Inferior parietal cortex (tissue), 1 donor: Measurements from ENCODE around the gene CACNA1G.
A peak's percentile ranks its signal among the peaks of the same experiment; 100 is the strongest.

Source experiments
- DNase-seq: peaks from one replicate; pipeline ENCODE4 v3.0.0-alpha.2; 2016; ENCODE audit errors: extremely low spot score

The CACNA1G gene

DNA sequence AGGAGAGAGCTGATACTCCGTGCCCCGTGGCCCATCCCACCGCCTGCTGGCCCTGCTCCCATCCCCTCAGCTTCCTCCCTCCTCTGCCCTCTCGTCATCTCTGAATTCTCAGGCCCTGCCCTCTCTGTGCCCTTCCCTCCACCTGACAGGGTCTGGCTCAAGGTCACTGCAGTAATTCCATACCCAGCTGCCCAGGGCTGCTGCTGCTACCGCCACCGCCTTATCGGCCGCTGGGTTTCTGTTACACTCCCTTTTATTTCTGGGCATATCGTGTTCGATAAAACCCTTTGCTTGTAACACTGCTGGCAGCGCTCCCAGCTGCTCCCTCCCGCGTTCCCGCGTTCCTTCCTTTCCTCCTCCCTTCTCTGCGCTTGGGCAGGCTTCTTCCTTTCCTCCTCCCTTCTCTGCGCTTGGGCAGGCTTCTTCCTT, 26.8 kb upstream of the CACNA1G start:
- DNase-seq = no peak

DNA sequence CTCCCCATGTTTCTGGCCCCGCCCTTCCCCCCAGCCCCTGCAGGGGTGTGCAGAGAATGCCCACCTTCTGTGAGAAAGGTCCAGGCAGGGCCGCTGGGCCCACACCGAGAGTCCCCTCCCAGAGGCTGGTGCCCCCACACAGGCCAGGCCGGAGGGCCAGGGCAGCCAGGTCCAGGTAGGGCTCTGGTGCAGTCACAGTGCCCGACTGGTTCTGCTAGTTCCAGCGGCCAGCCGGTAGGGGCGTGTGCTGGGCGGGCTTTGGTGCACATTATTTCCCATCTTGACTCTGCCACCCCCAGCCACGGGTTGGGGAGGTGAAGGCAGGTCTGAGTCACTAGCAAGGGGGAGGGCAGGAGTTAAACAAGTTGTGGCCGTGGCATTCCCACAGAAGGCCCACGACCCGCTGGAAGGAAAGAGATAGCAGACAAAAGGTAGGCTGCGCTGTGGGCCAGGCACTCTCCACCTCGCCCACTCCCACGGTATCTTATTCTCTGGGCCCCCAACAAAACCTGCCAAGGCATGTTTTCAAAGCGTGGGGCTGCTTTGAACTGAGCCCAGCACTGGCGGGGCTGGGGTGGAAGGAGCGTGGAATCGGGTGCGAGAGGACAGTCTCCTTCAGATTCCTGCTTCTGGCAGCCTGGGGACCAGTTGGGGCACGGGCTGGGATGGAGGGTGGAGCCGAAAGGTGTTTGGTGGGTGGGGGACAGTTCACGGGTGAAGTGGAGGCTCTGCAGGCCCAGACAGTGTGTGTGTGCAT, 26.1 kb upstream of the CACNA1G start:
- no peak for DNase-seq

DNA sequence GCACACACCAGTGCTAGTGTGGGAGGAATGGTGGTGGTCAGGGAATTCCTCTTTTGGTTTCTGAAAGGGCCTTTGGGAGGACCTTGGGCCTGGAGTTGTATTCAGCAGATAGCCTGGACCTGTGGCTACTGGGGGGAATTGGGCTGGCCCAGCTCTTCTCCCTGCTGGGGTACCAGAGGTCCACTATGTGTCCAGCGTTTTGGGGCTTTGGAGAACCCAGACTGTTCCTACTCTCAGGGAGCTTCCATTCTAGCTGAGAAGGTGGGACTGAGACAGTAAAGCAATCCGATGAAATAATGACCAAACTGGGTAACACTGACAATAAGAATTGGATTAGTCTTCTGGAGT, 25.6 kb upstream of the CACNA1G start:
- DNase-seq = no peak

DNA sequence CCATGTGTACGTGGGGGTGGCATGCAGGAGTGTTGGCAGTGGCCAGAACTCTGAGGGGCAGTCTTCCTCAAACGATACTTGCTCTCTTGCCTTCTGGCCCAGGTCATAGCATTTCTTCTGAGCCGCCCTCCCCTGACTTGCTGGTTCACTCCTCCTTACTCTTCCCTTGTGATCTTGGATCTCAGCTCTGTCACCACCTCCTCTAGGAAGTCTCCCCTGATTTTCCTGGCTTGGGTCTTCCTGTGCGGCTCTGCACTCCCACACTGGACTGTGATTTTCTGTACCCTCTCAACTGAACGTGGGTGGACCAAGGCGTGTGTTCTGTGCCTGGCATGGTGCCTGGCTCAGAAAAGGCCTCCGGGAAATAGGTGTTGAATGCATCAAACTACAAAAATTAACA, 25.1 kb upstream of the CACNA1G start:
- DNase-seq = no peak

DNA sequence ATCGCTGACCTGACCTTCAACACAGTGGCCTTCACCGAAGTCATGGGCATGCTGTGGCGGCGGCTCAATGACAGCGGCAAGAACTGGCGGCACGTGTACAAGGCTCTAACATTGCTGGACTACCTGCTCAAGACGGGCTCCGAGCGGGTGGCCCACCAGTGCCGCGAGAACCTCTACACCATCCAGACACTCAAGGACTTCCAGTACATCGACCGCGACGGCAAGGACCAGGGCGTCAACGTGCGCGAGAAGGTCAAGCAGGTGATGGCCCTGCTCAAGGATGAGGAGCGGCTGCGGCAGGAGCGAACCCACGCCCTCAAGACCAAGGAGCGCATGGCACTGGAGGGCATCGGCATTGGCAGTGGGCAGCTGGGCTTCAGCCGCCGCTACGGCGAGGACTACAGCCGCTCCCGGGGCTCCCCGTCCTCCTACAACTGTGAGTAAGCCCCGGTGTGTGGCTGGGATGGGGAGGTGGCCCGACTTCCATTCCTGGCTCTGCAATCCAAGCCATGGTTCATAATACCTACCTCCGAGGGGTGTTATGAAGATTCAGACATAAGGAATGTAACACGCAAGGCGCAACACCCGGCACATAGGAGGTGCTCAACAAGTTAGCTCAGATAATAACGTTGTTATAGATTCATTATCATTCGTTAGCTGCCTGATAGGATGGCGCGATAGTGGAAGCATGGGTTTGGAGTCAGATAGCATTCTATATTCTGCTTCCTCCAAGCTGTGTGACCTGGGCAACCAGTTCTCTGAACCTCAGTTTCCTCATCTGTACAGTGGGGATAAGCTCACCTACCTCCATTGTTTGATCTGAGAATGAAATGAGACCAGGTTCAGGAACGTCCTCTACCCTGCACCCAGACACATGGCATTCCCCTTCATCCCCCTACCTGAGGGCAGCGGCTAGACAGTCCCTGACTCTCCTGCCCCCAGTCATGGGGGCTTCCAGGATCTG, 23.6 kb upstream of the CACNA1G start:
- no peak for DNase-seq

DNA sequence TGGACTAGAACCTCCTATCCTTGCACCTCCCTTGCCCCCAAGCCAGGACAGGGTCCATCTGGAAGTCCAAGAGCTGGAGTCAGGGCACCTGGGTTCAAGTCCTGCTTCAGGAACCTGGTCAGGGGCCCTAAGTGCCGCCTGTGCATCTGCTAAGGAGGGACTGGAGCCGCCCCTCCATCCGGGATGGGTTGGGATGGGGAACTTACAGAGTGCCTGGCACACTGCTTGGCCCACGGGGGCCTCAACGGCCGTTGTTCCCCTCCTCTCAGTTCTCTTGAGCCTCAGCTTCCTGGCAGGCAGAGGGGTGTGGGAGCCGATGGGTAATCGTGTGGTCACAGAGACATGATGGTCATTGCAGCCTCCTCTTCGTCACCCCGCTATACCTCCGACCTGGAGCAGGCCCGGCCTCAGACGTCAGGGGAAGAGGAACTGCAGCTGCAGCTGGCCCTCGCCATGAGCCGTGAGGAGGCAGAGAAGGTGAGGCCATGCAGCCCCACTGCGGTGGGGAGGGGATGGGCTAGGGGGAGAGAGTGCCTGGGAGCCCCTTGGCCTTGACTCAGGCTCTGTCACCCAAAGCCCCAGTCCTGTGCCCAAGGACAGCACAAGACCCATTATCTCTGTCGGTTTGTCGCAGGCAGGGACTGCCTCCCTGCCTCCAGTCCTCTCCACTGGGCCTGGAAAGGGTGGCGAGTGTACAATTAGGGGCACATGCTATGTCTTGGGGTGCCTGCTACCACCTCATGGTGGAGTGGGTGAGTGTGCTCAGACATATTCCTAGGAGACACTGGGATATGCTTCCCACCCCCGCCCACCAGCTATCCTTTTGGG, 22.6 kb upstream of the CACNA1G start:
- DNase-seq = no peak

DNA sequence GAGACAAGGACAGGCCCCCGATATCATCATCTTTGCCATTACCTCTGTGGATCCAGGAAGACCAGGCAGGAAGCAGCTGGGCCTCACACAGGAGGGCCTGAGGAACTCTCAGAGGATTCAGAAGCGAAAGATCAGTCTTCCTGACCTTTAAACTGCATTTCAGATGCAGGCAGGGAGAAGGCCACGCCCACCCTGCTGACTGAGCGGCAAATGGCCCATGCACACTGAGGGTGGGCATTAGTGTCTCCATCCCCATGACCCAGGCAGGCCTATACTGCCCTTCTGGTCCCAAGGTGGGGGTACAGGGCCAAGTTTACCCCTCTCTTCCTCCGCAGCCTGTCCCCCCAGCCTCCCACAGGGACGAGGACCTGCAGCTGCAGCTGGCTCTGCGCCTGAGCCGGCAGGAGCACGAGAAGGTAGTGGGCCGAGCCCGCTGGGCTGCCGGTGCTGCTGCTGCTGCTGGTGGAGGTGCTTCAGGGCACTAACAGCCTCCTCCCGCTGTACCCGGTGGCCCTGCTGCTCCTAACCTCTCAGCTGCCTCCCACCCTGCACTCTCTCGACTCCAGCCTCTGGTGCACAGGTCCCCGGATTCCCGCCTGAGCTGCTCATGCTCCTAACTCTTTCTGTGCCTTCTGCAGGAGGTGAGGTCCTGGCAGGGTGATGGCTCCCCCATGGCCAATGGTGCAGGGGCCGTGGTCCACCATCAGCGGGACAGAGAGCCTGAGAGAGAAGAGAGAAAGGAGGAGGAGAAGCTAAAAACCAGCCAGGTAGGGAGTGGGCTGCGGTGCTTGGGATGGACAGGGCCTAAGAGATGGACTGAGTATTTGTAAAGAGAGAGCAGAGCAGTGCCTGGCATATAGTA, 21.7 kb upstream of the CACNA1G start:
- DNase-seq = no peak

DNA sequence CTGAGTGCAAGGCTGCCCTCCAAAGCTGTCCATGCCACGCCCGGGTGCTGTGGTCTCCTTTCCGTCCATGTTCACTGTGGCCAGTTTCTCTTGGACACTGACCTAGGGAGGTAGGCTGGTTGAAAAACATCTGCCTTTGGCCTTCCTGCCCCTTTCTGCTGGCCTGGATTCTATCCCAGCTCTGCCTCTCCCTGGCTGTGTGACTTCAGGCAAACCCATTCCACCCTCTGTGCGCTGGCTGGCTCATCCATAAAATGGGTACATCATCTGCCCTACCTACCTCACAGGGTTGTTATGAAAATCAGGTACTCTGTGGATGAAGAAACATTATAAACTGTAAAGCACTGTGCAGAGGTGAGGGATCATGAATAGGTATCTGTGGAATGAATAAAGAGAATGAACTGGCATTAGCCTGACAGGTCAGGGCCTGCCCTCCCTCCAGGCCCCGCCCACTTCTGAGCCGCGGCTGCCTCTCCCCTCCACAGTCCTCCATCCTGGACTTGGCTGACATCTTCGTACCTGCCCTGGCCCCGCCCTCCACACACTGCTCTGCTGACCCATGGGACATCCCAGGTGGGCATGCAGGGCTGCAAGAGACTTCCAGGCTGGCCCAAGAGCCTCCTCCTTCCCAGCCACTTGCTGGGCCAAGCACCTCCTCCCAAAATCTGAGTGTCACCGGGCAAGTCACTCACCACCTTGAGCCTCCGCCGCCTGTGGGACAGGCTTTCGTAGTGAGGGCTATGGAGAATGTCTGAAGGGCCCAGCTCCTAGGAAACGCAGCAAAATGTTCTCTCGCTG, 20.6 kb upstream of the CACNA1G start:
- DNase-seq = no peak

DNA sequence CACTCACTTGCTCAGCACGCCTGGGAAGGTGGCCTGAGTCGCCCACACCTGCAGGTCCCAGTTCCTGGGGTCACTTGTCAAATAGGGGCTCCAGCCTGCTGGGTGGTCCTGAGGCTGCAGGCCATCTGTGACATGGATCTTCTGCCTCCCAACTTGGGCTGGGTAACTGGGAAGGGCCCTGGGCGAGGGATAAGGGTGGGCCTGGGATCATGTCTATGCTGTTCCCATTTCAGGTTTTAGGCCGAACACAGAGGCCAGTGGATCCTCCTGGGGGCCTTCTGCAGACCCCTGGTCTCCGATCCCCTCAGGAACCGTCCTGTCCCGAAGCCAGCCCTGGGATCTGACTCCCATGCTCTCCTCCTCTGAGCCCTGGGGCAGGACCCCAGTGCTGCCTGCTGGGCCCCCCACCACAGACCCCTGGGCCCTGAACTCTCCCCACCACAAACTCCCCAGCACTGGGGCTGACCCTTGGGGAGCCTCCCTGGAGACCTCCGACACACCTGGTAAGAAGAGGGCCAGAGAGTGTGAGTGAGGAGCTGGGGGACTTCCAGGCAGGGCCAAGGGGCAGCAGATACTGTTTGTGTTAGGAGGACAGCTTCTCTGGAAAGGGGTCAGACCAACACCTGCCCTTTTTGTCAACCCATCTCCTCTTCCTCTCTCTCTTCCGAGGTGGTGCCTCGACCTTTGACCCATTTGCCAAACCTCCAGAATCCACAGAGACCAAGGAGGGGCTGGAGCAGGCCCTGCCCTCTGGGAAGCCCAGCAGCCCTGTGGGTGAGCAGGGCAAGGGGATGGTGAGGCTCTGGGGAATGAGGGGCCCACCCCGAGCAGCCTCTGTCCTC, 19.7 kb upstream of the CACNA1G start:
- no peak for DNase-seq

DNA sequence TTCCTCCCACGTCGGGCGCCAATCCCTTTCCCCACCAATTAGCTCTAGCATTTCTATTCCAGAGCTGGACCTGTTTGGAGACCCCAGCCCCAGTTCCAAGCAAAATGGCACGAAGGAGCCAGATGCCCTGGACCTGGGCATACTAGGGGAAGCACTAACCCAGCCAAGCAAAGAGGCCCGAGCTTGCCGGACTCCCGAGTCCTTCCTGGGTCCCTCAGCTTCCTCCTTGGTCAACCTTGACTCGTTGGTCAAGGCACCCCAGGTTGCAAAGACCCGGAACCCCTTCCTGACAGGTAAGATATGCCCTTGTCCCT, 19.2 kb upstream of the CACNA1G start:
- DNase-seq = no peak

DNA sequence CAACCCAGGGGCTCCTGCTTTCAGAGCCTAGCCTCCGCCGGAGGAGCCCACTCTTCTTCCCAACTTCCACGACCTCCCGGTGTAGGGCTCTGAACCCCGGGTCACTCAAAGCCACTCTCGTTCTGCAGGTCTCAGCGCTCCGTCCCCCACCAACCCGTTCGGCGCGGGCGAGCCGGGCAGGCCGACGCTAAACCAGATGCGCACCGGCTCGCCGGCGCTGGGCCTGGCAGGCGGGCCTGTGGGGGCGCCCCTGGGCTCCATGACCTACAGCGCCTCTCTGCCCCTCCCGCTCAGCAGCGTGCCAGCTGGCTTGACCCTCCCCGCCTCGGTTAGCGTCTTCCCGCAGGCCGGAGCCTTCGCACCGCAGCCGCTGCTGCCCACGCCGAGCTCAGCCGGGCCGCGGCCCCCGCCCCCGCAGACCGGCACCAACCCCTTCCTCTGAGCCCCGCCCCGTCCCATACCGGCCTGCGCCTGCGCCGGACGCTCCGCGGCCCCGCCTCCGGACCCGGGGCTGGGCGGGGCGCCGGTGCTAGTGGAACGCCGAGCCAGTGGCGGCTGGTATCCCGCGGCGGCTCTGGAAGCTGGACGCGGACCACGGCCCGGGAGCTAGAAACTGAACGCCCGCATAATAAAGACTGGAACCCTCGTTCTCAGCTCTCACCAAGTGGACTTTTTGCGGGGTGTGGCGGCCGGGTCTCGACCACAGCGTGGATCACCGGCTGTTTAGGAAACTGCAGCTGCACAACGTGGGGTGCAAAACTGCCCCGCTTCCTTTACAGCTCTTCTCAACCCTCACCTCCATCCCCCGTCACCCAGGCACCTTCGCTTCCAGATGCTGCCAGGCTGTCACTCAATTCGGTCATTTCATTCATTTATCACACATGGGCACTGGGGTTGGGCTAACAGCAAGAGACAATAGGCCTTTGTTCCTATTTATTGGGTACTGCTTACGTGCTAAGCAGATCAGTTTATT, 18.5 kb upstream of the CACNA1G start:
- DNase-seq = peak; percentile 76

DNA sequence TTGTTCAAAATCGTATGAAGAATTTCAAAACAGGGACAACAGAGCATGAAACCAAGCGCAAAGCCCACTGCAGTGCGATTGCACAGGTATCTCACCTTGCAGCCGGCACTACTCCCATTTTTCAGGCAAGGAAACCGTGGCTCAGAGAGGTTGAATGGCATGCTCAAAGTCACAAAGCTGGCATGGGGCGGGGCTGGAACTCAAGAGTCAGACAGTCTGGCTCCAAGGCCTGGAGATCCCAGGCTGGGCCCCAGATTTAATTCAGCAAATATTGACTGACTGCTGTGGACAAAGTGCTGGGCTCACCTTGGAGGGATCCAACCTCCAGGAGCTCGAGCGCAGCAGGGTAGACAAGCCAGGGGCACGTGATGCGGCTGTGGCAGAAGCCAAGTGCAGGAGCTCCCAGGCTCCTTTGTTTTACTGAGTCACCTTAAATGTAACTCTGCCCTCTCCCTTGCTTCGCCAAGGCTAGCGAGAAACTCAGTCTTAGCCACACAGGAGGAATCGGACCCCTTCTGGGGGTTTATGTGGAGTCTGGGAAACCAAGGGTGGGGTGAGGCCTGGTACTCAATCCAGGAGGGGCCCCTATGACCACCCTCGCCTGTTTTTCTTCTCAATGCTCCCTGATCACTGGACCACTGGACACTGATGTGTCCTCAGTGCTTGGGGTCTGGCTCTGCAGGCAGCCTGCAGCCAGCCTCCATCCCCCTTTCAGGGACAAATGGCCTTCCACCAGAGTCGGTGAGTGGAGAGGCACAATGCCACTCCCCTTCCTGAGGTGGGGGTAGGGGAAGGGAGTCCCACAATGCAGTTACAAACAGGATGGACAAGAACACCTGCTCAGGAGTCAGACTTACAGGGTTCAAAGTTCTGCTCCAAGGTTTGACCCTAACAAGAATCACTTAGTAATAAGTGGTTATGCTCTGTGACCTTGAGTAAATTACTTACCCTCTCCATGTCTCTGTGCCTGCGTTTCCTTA, 17.4 kb upstream of the CACNA1G start:
- no peak for DNase-seq

DNA sequence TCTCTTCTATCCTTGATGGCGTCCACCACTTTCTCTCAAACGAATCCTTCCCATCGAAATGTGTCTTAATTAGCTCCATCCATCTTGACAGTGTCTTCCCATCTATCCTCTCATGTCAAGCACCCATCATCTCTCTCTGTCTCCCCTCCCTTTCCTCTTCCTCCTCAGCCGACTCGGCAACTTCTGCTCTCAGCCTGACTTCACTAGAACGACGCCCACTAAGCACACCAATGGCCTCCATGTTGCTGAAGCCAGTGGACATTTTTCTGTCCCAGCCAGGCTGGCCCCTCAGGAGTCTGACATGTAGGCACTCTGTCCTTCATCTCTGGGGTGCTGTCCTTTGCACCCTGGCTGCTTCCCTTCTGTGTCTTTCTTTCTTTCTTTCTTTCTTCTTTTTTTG, 16.0 kb upstream of the CACNA1G start:
- DNase-seq = no peak

DNA sequence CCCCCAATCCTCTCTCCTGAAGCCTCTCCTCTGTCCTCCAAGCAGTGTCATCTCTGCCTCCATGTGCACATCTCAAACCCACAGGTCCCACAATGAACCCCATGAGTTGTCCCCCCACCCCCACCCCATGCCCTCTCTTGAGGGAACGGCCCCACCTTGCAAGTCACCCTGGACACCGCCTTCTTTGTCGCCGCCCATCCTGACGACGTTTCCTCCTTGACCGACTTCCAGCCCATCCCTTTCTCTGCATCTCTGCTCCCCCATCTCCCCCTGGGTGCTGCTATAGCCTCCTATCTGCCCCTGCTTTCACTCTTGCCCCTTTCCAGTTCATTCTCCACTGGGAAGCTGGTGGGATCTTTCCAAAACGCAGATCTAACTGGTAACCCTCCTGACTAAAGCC, 15.2 kb upstream of the CACNA1G start:
- DNase-seq = no peak

DNA sequence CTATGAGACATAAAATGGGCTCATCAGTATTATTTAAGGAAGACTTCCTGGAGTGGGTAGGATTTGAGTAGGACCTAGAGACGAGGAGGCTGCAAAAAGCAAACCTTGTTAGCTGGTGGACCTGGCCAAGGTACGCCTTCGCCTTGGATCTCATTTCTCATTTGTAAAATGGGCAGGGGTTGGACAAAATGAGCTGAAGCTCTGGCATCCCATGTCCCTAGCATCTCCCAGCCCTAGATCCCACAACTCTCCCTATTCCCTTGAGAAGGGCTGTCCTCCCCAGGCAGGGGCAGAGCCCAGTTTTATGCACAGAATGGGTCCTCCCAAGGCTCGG, 13.8 kb upstream of the CACNA1G start:
- DNase-seq = no peak

DNA sequence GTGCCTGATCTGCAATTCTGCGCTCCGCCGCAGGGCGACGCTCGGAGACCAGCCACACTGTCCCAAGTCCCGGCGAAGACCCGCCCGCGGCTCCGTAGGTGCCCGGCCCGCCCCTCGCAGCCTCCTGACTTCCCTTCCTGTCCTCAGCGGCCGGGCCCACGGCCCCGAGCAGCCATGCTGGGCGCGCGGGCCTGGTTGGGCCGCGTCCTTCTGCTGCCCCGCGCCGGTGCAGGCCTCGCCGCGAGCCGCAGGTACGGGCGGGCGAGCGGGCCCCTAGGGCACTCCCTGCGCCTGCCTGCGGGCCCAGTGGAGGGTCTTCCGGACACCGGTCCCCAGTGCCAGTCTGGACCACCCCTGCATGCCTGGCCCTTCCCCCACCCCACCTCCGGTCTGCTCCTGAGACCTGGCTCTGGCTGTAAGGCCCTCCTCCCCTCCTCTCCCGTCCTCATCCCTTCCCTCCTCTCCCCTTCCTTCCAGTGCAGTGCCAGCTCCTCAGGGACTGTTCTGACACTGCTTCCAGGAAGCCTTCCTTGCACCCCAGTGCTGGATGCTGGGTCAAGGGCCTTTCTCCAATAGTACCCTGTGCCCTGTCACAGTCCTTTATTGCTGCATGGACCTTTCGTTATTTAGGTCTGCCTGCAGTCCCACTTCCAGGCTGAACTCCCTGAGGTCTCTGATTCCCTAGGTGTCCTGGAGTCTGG, 13.3 kb upstream of the CACNA1G start, which contains the start of gene SPATA20:
Gene SPATA20, plus strand, starts transcription at position 140 of the 701 bp plus-strand sequence. Its CDS starts 35 bp downstream, at position 175.
- peak; percentile 89 for DNase-seq

DNA sequence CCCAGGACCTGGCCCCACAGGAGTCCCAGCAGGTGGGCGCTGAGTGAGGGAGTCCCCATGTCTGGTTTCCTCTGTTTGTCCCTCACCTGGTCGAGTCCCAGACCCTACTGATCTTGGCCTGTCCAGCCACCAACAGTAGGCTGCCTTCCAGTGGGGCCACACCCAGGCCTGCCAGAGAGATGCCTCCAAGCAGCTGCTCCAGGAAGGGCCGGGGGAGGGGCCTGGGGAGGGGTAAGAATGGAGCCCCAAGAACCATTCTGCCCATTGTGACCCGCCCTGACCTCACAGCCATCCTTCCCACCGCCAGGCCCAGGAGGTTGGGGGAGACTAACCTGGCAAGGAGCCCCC, 12.8 kb upstream of the CACNA1G start:
- DNase-seq = no peak
